ENCODE results near the gene TMPRSS7.

GRCh38 chr3:112115806-112116383 lies 81.4 kb downstream of the TMPRSS7 start:
- TF ChIP-seq ZNF8 (CRISPR knock-in tag; IDR thresholded peaks at IDR 0.05) (no peak), RARB (CRISPR knock-in tag; IDR thresholded peaks at IDR 0.05) (no peak), CSDC2 (CRISPR knock-in tag; IDR thresholded peaks at IDR 0.05) (no peak), ESRRG (CRISPR knock-in tag; IDR thresholded peaks at IDR 0.05) (no peak), PATZ1 (CRISPR knock-in tag; IDR thresholded peaks at IDR 0.05; ENCODE audit: borderline replicate concordance) (no peak), TOX (CRISPR knock-in tag; IDR thresholded peaks at IDR 0.05; ENCODE audit: borderline replicate concordance) (no peak), OSR1 (CRISPR knock-in tag; IDR thresholded peaks at IDR 0.05) (no peak), ISL1 (CRISPR knock-in tag; IDR thresholded peaks at IDR 0.05) (no peak), SNAI2 (CRISPR knock-in tag; IDR thresholded peaks at IDR 0.05) (no peak)
